ENCODE measurements around the gene ABCF3. TPM values are rescaled to one million over a fixed set of nuclear protein-coding genes. Genes with fewer than 3 reads are reported as not detected.

Gene ABCF3
- total RNA-seq, 1 donor from 2014 or later = 94.0 TPM

GRCh38 chr3:184200825-184201224 lies 14.8 kb downstream of the ABCF3 start:
- Histone ChIP-seq H3K9me3 (no peaks in the 10 kb centered on the region), H3K36me3 (peaks cover 0 to 8% of the 10 kb centered on the region in 2 donors), H3K27me3 (no peaks in the 10 kb centered on the region), H3K4me1 (no peaks in the 10 kb centered on the region), H3K27ac (no peak overlapping the region), H3K4me3 (no peak overlapping the region)
- intact Hi-C loops (cut with DNase I) = no loop called here
- TF ChIP-seq POLR2AphosphoS5 (IDR thresholded peaks at IDR 0.05; ENCODE audit: insufficient read depth in 1 of 2, low read depth in 1 of 2) (no peak), CTCF (IDR thresholded peaks at IDR 0.05) (no peak), POLR2A (IDR thresholded peaks at IDR 0.05) (no peak)
- no peak for DNase-seq (ENCODE audit: extremely low spot score in 2 of 2)

- no peaks in the 10 kb centered on the region for H3K4me1 ChIP-seq
- H3K27ac ChIP-seq = no peak overlapping the region
- DNase-seq (ENCODE audit: extremely low spot score in 2 of 2) = no peak
- no peaks in the 10 kb centered on the region for H3K9me3 ChIP-seq
- no peaks in the 10 kb centered on the region for H3K27me3 ChIP-seq
- no peaks in the 10 kb centered on the region for H3K36me3 ChIP-seq
- no peak for TF ChIP-seq POLR2A (IDR thresholded peaks at IDR 0.05)
- TF ChIP-seq CTCF (IDR thresholded peaks at IDR 0.05) = no peak
- TF ChIP-seq POLR2AphosphoS5 (IDR thresholded peaks at IDR 0.05; ENCODE audit: insufficient read depth in 1 of 2, low read depth in 1 of 2) = no peak
- intact Hi-C loops (cut with DNase I) = no loop called here
- H3K4me3 ChIP-seq = no peak overlapping the region
Measured at GRCh38 chr3:184203526-184203925, 17.5 kb downstream of the ABCF3 start.

- DNase-seq (ENCODE audit: extremely low spot score in 2 of 2) = no peak
- Histone ChIP-seq H3K4me3 (no peak overlapping the region), H3K36me3 (no peaks in the 10 kb centered on the region), H3K4me1 (no peaks in the 10 kb centered on the region), H3K27me3 (no peaks in the 10 kb centered on the region), H3K9me3 (no peaks in the 10 kb centered on the region), H3K27ac (no peak overlapping the region)
- intact Hi-C loops (cut with DNase I) = no loop called here
- TF ChIP-seq POLR2A (IDR thresholded peaks at IDR 0.05) (no peak), CTCF (IDR thresholded peaks at IDR 0.05) (no peak), POLR2AphosphoS5 (IDR thresholded peaks at IDR 0.05; ENCODE audit: insufficient read depth in 1 of 2, low read depth in 1 of 2) (no peak)
Measured at GRCh38 chr3:184209146-184209923, 23.3 kb downstream of the ABCF3 start.

GRCh38 chr3:184211297-184211696 lies 25.3 kb downstream of the ABCF3 start:
- H3K27ac ChIP-seq = no peak overlapping the region
- no peaks in the 10 kb centered on the region for H3K36me3 ChIP-seq
- DNase-seq (ENCODE audit: extremely low spot score in 2 of 2) = no peak
- intact Hi-C loops (cut with DNase I) = no loop called here
- no peak overlapping the region for H3K4me3 ChIP-seq
- no peaks in the 10 kb centered on the region for H3K27me3 ChIP-seq
- TF ChIP-seq CTCF (IDR thresholded peaks at IDR 0.05) (no peak), POLR2AphosphoS5 (IDR thresholded peaks at IDR 0.05; ENCODE audit: insufficient read depth in 1 of 2, low read depth in 1 of 2) (no peak)
- no peaks in the 10 kb centered on the region for H3K4me1 ChIP-seq
- no peaks in the 10 kb centered on the region for H3K9me3 ChIP-seq

GRCh38 chr3:184211718-184212117 lies 25.7 kb downstream of the ABCF3 start:
- intact Hi-C loops (cut with DNase I) = no loop called here

More at GRCh38 chr3:184211718-184212117, 25.7 kb downstream of the ABCF3 start:
- H3K27me3 ChIP-seq = no peaks in the 10 kb centered on the region
- H3K9me3 ChIP-seq = no peaks in the 10 kb centered on the region
- H3K4me3 ChIP-seq = no peak overlapping the region
- H3K27ac ChIP-seq = no peak overlapping the region
- TF ChIP-seq POLR2AphosphoS5 (IDR thresholded peaks at IDR 0.05; ENCODE audit: insufficient read depth in 1 of 2, low read depth in 1 of 2) (no peak), POLR2A (IDR thresholded peaks at IDR 0.05) (no peak), CTCF (IDR thresholded peaks at IDR 0.05) (no peak)
- no peak for DNase-seq (ENCODE audit: extremely low spot score in 2 of 2)
- H3K36me3 ChIP-seq = no peaks in the 10 kb centered on the region
- H3K4me1 ChIP-seq = no peaks in the 10 kb centered on the region

All from vagina (tissue), 2 donors.